ENCODE data around the gene PCDH1. TPM values are rescaled to one million over a fixed set of nuclear protein-coding genes. Genes with fewer than 3 reads are reported as not detected.

PCDH1 gene
- total and polyA plus RNA-seq, 12 donors = 3.7 to 16.8 (median 7.7) TPM

DNA sequence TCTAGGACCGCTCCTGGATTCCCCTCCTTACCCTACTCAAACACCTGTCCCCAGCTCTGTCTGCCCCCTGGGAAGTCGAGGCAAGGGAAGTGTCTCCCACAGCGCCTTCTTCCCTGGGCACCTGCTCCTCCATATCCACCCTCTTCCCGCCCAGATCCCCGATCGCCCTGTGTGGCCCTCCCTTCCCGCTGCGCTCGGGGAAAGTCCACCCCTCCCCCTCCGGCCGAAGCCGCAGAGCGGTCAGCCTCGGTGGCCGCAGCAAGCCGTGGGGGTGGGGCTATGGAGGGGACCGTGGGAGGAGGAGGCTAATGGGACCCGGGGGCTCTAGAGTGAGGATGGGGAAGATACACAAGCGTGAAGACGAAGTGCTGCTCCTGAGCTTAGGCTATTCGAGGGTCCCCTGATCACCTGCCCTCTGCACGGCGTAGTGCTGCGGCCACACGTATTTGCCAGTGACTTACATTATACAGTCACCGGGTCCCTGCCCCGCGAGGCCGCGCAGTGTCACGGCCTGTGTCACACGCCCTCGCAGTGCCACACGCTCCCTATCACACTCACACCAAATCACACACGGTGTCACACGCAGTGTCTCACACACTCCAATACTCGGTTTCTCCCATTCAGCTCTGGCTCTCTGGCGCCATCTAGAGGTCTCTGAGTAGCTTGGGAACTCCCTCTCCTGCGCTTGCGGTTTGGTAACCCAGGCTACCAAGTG, 658 bp upstream of the PCDH1 start:
- Histone ChIP-seq H3K4me1 (replicated peaks in 1 of 2) (peaks cover 23 to 47% of the 10 kb centered on the region in 2 donors), H3K4me3 (peak overlapping the region in 2 of 4 donors; percentile 10 to 71), H3K27ac (peak overlapping the region in 2 of 5 donors; percentile 51 to 78), H3K36me3 (replicated peaks in 1 of 2) (no peaks in the 10 kb centered on the region), H3K9me3 (replicated peaks in 1 of 3) (no peaks in the 10 kb centered on the region), H3K27me3 (peaks cover 24% of the 10 kb centered on the region)
- TF ChIP-seq POLR2A (IDR thresholded peaks at IDR 0.05) = no peak
- TF ChIP-seq, protein P1, sequence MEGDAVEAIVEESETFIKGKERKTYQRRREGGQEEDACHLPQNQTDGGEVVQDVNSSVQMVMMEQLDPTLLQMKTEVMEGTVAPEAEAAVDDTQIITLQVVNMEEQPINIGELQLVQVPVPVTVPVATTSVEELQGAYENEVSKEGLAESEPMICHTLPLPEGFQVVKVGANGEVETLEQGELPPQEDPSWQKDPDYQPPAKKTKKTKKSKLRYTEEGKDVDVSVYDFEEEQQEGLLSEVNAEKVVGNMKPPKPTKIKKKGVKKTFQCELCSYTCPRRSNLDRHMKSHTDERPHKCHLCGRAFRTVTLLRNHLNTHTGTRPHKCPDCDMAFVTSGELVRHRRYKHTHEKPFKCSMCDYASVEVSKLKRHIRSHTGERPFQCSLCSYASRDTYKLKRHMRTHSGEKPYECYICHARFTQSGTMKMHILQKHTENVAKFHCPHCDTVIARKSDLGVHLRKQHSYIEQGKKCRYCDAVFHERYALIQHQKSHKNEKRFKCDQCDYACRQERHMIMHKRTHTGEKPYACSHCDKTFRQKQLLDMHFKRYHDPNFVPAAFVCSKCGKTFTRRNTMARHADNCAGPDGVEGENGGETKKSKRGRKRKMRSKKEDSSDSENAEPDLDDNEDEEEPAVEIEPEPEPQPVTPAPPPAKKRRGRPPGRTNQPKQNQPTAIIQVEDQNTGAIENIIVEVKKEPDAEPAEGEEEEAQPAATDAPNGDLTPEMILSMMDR (IDR thresholded peaks at IDR 0.05) = peak; percentile 93 to 99 (median 96)
- intact Hi-C loops (cut with DNase I) = loop anchor here (5.0 kb wide), 1 partner anchor 177 kb away; no protein-coding TSS in a partner anchor
- 0 to 1% (median 1%) methylated on average over 9 to 40 of the region's 40 CpGs for WGBS, 4 donors
- DNase-seq = peak; percentile 89 to 97 (median 92)

DNA sequence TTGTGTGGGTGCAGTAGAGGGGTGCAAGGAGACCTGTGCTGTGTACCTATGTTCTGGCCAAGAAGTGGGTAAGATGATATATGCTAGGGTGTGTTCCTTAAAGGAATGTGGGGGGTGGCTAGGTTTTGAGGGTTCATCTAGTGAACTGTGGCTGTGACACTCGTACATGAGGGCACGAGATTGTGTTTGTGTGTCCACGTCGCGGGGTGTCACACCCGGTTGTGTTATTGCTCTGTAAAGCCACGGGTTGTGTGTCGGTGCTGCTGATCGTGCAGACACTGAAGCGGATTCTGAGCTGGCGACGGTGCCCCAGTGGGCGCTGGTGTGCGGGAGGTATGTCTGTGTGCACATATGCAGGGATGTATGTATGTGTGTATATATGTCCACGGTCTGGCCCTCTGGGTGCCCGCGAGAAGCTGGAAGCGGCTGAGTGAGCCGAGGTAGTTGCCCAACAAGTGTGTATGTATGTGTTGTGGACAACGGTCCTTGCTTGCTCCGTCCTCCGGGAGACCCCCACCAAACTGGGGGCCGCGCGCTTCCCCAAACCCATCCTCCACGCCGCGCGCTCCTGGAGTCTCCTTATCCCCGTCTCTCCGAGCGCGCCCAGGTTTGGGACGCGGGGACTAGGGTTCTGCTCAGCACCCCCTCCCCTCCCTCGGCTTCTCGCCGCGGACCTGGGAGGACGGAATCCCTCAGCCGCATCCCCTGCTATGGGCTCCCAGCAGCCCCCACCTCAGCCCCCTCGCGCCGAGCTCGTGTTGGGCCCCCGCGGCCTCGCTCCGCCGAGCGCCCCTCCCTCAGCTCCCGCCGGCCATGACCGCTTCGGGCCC, 639 bp downstream of the PCDH1 start:
- DNase-seq = peak in 1 of 7 donors; percentile 58
- Histone ChIP-seq H3K4me3 (peak overlapping the region in 3 of 4 donors; percentile 8 to 71 (median 29)), H3K27ac (peak overlapping the region in 2 of 5 donors; percentile 51 to 54), H3K27me3 (peaks cover 15% of the 10 kb centered on the region), H3K36me3 (replicated peaks in 1 of 2) (no peaks in the 10 kb centered on the region), H3K4me1 (replicated peaks in 1 of 2) (peaks cover 17 to 39% of the 10 kb centered on the region in 2 donors), H3K9me3 (replicated peaks in 1 of 3) (no peaks in the 10 kb centered on the region)
- intact Hi-C loops (cut with DNase I) = loop anchor here (5.0 kb wide), 1 partner anchor 175 kb away; no protein-coding TSS in a partner anchor
- no peak for TF ChIP-seq POLR2A (IDR thresholded peaks at IDR 0.05)
- TF ChIP-seq, protein P1 (IDR thresholded peaks at IDR 0.05) = no peak
- 0 to 2% (median 1%) methylated on average over 20 to 55 of the region's 55 CpGs for WGBS, 4 donors

DNA sequence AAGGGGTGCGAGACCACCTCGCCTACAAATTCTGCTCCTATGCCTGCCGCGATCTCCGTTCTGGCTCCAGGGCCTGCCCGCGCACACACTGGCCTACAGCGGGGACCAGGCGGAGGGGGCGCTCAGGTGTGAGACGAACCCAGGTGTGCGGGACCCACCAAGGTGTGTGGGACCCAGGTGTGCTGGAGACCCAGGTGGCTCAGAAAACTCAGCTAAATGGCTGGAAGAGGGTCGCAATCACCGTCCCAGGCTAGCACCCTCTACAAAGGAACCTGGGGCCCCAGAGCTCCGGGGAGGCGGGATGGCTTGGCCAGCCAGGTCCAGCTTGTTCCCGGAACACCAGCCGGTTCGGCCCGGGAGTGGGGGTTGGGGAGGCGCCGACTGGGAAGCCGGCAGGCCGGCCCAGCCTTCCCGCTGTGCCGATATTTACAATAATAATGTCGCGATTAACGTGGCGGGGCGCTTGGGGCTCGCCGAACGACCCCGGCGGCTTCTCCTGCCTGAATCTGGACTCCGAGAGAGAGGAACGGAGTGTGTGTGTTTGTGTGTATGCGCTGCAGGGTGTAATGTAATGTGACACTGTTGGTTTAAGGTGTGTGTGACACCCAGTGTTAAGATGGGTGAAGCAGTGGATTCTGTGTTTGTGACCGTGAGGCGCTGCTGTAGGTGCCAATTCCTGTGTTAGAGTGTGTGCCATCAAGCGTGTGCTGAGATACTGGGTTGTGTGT, 1.4 kb downstream of the PCDH1 start:
- no peaks in the 10 kb centered on the region for H3K9me3 ChIP-seq (replicated peaks in 1 of 3)
- DNase-seq = peak in 2 of 7 donors; percentile 18 to 61
- H3K36me3 ChIP-seq (replicated peaks in 1 of 2) = no peaks in the 10 kb centered on the region
- peak overlapping the region in 1 of 4 donors; percentile 71 for H3K4me3 ChIP-seq
- 2 to 6% (median 4%) methylated on average over 18 to 42 of the region's 42 CpGs for WGBS, 4 donors
- TF ChIP-seq, protein P1 (IDR thresholded peaks at IDR 0.05) = no peak
- intact Hi-C loops (cut with DNase I) = loop anchor here (5.0 kb wide), 1 partner anchor 174 kb away; no protein-coding TSS in a partner anchor
- peaks cover 16 to 37% of the 10 kb centered on the region in 2 donors for H3K4me1 ChIP-seq (replicated peaks in 1 of 2)
- peak overlapping the region in 2 of 5 donors; percentile 20 to 47 for H3K27ac ChIP-seq
- H3K27me3 ChIP-seq = peaks cover 15% of the 10 kb centered on the region
